Nephron (organoid): ENCODE results near the gene SLC27A5.

Source experiments
- H3K27ac Mint-ChIP-seq, 3 experiments: 2 replicates each; pipeline ENCODE4 v1.8.0; 2020; ENCODE audit warnings: mixed read lengths in 3 of 3, mild to moderate bottlenecking in 2 of 3, moderate library complexity in 1 of 3
- H3K27me3 Mint-ChIP-seq: 2 replicates; pipeline ENCODE4 v1.8.0; 2021; ENCODE audit warnings: low read depth, mild to moderate bottlenecking, moderate library complexity, mixed read lengths
- H3K36me3 Mint-ChIP-seq: 2 replicates; pipeline ENCODE4 v1.8.0; 2020; ENCODE audit warnings: low read depth, mixed read lengths
- H3K4me1 Mint-ChIP-seq: 2 replicates; pipeline ENCODE4 v1.8.0; 2020; ENCODE audit warnings: mixed read lengths
- H3K4me3 Mint-ChIP-seq, 3 experiments: 2 replicates each; pipeline ENCODE4 v1.8.0; 2020; ENCODE audit warnings: mild to moderate bottlenecking in 3 of 3, mixed read lengths in 3 of 3, moderate library complexity in 2 of 3
- H3K9me3 Mint-ChIP-seq: 2 replicates; pipeline ENCODE4 v1.8.0; 2020; ENCODE audit warnings: mixed read lengths
- CTCF ChIP-seq, 3 experiments: fragments of 200-600 bp; sonication (generic); IDR thresholded peaks; one replicate each; pipeline ENCODE4 v1.5.0; 2021; ENCODE audit warnings: antibody characterized with exemption in 3 of 3; ENCODE audit not compliant: unreplicated experiment in 3 of 3

Gene SLC27A5

GRCh38 chr19:58538257-58539168 is 26.7 kb upstream of the SLC27A5 start:
- Mint-ChIP-seq H3K36me3 (no peaks in the 10 kb centered on the region), H3K4me3 (peak overlapping the region; percentile 83 to 86 (median 84)), H3K4me1 (peaks cover 6% of the 10 kb centered on the region), H3K27ac (peak overlapping the region; percentile 95 to 96 (median 96)), H3K9me3 (no peaks in the 10 kb centered on the region), H3K27me3 (peaks cover 19% of the 10 kb centered on the region)
- TF ChIP-seq CTCF (IDR thresholded peaks at IDR 0.05; ENCODE audit: unreplicated experiment in 3 of 3): no peak

DNA sequence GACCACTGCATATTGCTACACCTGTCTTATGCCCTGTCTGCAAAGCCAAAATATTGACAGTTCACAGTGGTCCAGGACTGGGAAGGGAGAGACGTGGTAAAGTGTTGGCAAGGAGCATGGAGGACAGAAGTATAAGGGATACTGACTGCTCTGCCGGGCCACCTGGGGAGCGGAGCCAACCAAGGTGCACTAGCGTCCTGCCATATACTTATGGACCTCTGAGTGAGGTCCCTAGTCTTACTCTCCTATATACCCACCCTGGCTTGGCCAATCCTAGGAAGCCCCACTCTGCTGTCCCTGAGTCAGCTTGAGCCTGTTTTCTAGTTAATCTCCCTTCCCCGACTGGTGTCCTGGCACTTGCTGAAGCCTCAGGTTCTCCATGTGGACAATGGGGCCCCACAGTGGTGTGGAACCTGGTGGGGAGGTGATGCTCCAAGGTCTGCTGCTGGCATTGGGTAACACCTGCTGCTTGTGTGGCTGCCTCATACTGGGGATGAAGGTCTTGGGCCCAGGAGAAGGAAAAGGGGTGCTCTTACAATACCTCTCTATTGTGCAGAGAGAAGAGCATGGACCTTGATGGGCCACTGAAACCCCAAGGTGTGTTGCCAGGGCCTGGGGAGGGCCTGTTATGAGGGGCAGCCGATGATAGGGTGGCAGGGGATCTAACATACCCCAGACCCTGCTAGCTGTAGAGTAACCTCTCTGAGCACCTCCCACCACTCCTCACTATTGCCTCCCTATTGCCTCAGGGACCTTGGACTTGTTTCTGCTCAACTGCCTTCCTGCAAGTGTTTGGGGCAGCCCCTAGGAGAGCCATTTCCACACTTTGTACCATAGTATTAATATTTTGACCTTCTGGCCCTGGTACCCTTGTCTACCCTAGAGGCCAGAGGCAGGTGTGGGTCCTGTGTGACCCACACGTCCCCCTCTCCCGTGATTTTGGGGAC is 25.3 kb upstream of the SLC27A5 start:
- Mint-ChIP-seq H3K4me1 (peaks cover 5% of the 10 kb centered on the region), H3K27ac (peak overlapping the region; percentile 95 to 96 (median 96)), H3K9me3 (no peaks in the 10 kb centered on the region), H3K27me3 (peaks cover 15% of the 10 kb centered on the region), H3K36me3 (no peaks in the 10 kb centered on the region), H3K4me3 (peak overlapping the region; percentile 17 to 86 (median 83))
- TF ChIP-seq CTCF (IDR thresholded peaks at IDR 0.05; ENCODE audit: unreplicated experiment in 3 of 3): no peak

- no peaks in the 10 kb centered on the region for H3K36me3 Mint-ChIP-seq
- H3K27ac Mint-ChIP-seq: peak overlapping the region in 1 of 3 experiments; percentile 4
- H3K27me3 Mint-ChIP-seq: peaks cover 15% of the 10 kb centered on the region
- H3K4me1 Mint-ChIP-seq: peaks cover 5% of the 10 kb centered on the region
- H3K9me3 Mint-ChIP-seq: no peaks in the 10 kb centered on the region
- no peak overlapping the region for H3K4me3 Mint-ChIP-seq
- TF ChIP-seq CTCF (IDR thresholded peaks at IDR 0.05; ENCODE audit: unreplicated experiment in 3 of 3): no peak
Measured at GRCh38 chr19:58535857-58536256, 24.1 kb upstream of the SLC27A5 start.

- no peaks in the 10 kb centered on the region for H3K27me3 Mint-ChIP-seq
- H3K4me1 Mint-ChIP-seq: no peaks in the 10 kb centered on the region
Measured at GRCh38 chr19:58531034-58531840, 19.4 kb upstream of the SLC27A5 start.

More at GRCh38 chr19:58531034-58531840, 19.4 kb upstream of the SLC27A5 start:
- Mint-ChIP-seq H3K36me3 (no peaks in the 10 kb centered on the region), H3K9me3 (no peaks in the 10 kb centered on the region), H3K4me3 (no peak overlapping the region), H3K27ac (no peak overlapping the region)
- TF ChIP-seq CTCF (IDR thresholded peaks at IDR 0.05; ENCODE audit: unreplicated experiment in 3 of 3): no peak
